Suprapubic skin (tissue), 4 donors: ENCODE measurements around the gene RUNX2.

Experiments
- CTCF ChIP-seq, 2 donors: fragments of 200-600 bp in 1 of 2; fragments of 450-650 bp in 1 of 2; sonication (generic) in 1 of 2; IDR thresholded peaks; one replicate each; pipeline ENCODE4 v1.5.1; 2016 to 2019; ENCODE audit warnings: antibody characterized with exemption in 2 of 2, mild to moderate bottlenecking in 1 of 2, moderate library complexity in 1 of 2
- POLR2A ChIP-seq, 2 donors: fragments of 450-650 bp; IDR thresholded peaks; one replicate each; pipeline ENCODE4 v1.6.1; 2017; ENCODE audit warnings: antibody characterized with exemption in 2 of 2, mild to moderate bottlenecking in 2 of 2, moderate library complexity in 2 of 2
- POLR2AphosphoS5 ChIP-seq, 3 donors: sonication (generic); formaldehyde crosslinking; IDR thresholded peaks; one replicate each; pipeline ENCODE4 v1.6.1; 2017; ENCODE audit warnings: antibody characterized with exemption in 3 of 3

- TF ChIP-seq POLR2AphosphoS5 (IDR thresholded peaks at IDR 0.05) (no peak), POLR2A (IDR thresholded peaks at IDR 0.05) (no peak), CTCF (IDR thresholded peaks at IDR 0.05) (no peak)
These were observed 165.6 kb downstream of the RUNX2 start for GRCh38 chr6:45493761-45494160.
